WTC11 (cell line): ENCODE results near the gene TUT4.

ENCODE experiments used
- ELF4 ChIP-seq: sonication (generic); formaldehyde crosslinking; IDR thresholded peaks from 2 replicates; pipeline ENCODE4 v1.8.1; 2022; ENCODE audit warnings: low read depth, mild to moderate bottlenecking, moderate library complexity, missing genetic modification reagents
- MLX ChIP-seq: sonication (generic); formaldehyde crosslinking; IDR thresholded peaks from 2 replicates; pipeline ENCODE4 v1.8.1; 2023; ENCODE audit warnings: mild to moderate bottlenecking, missing genetic modification reagents, moderate library complexity

- no peak for TF ChIP-seq MLX (CRISPR knock-in tag)
- TF ChIP-seq ELF4 (CRISPR knock-in tag), result no peak
Observed at GRCh38 chr1:52601519-52601918, 48.6 kb upstream of the TUT4 start.
